ENCODE measurements around the gene MPDU1. TPM values are rescaled to one million over a fixed set of nuclear protein-coding genes. Genes with fewer than 3 reads are reported as not detected.

MPDU1 gene
- total RNA-seq, 4 donors from 2014 or later, result 37.1 to 236 (median 125) TPM

GRCh38 chr17:7587420-7588151 is 3.9 kb downstream of the MPDU1 start:
- TF ChIP-seq, protein P1, sequence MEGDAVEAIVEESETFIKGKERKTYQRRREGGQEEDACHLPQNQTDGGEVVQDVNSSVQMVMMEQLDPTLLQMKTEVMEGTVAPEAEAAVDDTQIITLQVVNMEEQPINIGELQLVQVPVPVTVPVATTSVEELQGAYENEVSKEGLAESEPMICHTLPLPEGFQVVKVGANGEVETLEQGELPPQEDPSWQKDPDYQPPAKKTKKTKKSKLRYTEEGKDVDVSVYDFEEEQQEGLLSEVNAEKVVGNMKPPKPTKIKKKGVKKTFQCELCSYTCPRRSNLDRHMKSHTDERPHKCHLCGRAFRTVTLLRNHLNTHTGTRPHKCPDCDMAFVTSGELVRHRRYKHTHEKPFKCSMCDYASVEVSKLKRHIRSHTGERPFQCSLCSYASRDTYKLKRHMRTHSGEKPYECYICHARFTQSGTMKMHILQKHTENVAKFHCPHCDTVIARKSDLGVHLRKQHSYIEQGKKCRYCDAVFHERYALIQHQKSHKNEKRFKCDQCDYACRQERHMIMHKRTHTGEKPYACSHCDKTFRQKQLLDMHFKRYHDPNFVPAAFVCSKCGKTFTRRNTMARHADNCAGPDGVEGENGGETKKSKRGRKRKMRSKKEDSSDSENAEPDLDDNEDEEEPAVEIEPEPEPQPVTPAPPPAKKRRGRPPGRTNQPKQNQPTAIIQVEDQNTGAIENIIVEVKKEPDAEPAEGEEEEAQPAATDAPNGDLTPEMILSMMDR (IDR thresholded peaks at IDR 0.05), result no peak
- TF ChIP-seq POLR2A (IDR thresholded peaks at IDR 0.05), result no peak
- no peak overlapping the region for H3K4me3 ChIP-seq
- H3K36me3 ChIP-seq, result peaks cover 0 to 30% (median 0%) of the 10 kb centered on the region in 3 donors
- peak overlapping the region in 2 of 4 donors; percentile 11 to 17 for H3K27ac ChIP-seq
- no peaks in the 10 kb centered on the region for H3K27me3 ChIP-seq
- no peaks in the 10 kb centered on the region for H3K9me3 ChIP-seq
- DNase-seq, result no peak
- peaks cover 5 to 27% (median 9%) of the 10 kb centered on the region in 4 donors for H3K4me1 ChIP-seq

- Histone ChIP-seq H3K4me3 (peak overlapping the region in 3 of 4 donors; percentile 4 to 47 (median 38)), H3K36me3 (peaks cover 0 to 41% (median 0%) of the 10 kb centered on the region in 3 donors), H3K4me1 (peaks cover 0 to 21% (median 1%) of the 10 kb centered on the region in 4 donors), H3K27me3 (no peaks in the 10 kb centered on the region), H3K9me3 (no peaks in the 10 kb centered on the region), H3K27ac (peak overlapping the region in 3 of 4 donors; percentile 17 to 49 (median 42))
- TF ChIP-seq, protein P1 (IDR thresholded peaks at IDR 0.05), result no peak
- no peak for TF ChIP-seq POLR2A (IDR thresholded peaks at IDR 0.05)
- DNase-seq, result no peak
Measured at GRCh38 chr17:7588553-7589203, 5.0 kb downstream of the MPDU1 start.

DNA sequence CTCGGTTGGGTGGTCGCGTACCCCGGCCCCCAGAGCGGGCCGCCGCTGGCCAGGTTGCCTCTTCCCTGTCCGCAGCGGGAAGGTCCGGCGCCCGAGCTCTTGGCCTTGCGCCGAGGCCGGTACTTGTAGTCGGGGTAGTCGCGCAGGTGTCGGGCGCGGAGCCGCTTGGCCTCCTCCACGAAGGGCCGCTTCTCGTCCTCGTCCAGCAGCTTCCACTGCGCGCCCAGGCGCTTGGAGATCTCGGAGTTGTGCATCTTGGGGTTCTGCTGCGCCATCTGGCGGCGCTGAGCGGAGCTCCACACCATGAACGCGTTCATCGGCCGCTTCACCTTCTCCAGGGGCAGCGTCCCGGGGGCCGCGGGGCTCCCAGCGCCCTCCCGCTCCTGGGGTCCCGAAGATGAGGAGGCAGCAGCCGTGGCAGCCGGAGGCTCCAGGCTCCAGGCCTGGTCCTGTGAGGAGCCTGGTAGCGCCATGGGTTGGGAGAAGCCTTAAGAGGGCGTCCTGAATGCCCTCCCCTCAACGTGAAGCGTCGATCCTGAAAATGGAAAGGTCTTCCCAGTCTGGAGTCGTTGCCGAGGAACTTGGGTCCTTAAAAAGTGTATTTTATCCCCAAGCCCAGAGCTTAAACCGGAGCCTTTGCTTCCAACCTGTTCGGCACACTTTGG is 5.7 kb downstream of the MPDU1 start:
- peak overlapping the region in 3 of 4 donors; percentile 4 to 47 (median 38) for H3K4me3 ChIP-seq
- H3K9me3 ChIP-seq, result no peaks in the 10 kb centered on the region
- H3K36me3 ChIP-seq, result peaks cover 0 to 47% (median 0%) of the 10 kb centered on the region in 3 donors
- peak overlapping the region in 3 of 4 donors; percentile 17 to 49 (median 42) for H3K27ac ChIP-seq
- H3K27me3 ChIP-seq, result no peaks in the 10 kb centered on the region
- DNase-seq, result peak; percentile 69 to 89 (median 88)
- H3K4me1 ChIP-seq, result peaks cover 0 to 19% (median 1%) of the 10 kb centered on the region in 4 donors
- TF ChIP-seq, protein P1 (IDR thresholded peaks at IDR 0.05), result peak; percentile 65 to 89 (median 81)
- no peak for TF ChIP-seq POLR2A (IDR thresholded peaks at IDR 0.05)

- TF ChIP-seq, protein P1 (IDR thresholded peaks at IDR 0.05), result no peak
- TF ChIP-seq POLR2A (IDR thresholded peaks at IDR 0.05), result no peak
- H3K4me1 ChIP-seq, result peaks cover 0 to 11% (median 1%) of the 10 kb centered on the region in 4 donors
- H3K4me3 ChIP-seq, result peak within 1 kb of the TSS in 3 of 4 donors; percentile 4 to 47 (median 38)
- no peaks in the 10 kb centered on the region for H3K27me3 ChIP-seq
- no peaks in the 10 kb centered on the region for H3K9me3 ChIP-seq
- DNase-seq, result no peak
- H3K36me3 ChIP-seq, result peaks cover 0 to 55% (median 0%) of the 10 kb centered on the region in 3 donors
- peak within 1 kb of the TSS in 3 of 4 donors; percentile 17 to 49 (median 42) for H3K27ac ChIP-seq
Measured at GRCh38 chr17:7589891-7590691, 6.4 kb downstream of the MPDU1 start, which contains the start of gene SOX15. Gene SOX15, minus strand, starts transcription at chr17:7590094. Its CDS starts 418 bp downstream, at chr17:7589676.

DNA sequence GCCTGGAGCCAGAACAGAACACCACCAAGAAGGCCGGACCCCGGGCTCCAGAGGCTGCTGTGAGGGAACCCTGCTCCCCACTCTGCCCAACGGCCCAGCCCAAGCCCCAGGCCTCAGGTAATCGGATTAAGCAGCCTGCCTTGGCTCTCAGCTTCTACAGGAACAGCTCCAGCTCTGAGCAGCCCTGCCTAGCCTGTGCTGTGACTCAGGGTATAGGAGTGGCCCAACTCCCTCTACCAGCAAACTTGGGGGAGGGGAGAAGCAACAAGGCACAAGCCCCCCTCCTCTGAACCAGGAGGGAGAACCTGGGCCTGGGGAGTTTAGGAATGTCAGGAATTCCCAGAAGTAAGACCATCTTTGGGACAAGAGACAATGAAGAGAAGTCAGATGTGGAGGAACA is 7.1 kb downstream of the MPDU1 start:
- Histone ChIP-seq H3K27me3 (no peaks in the 10 kb centered on the region), H3K4me3 (no peak overlapping the region), H3K4me1 (peaks cover 0 to 9% (median 1%) of the 10 kb centered on the region in 4 donors), H3K9me3 (no peaks in the 10 kb centered on the region), H3K27ac (no peak overlapping the region), H3K36me3 (peaks cover 0 to 62% (median 0%) of the 10 kb centered on the region in 3 donors)
- TF ChIP-seq POLR2A (IDR thresholded peaks at IDR 0.05), result no peak
- TF ChIP-seq, protein P1 (IDR thresholded peaks at IDR 0.05), result no peak
- DNase-seq, result no peak

Measured in Peyer's patch (tissue), 4 donors.